Measurements from ENCODE around the gene UBE2L6. TPM values are rescaled to one million over a fixed set of nuclear protein-coding genes. Genes with fewer than 3 reads are reported as not detected.
A peak's percentile ranks its signal among the peaks of the same experiment; 100 is the strongest.

UBE2L6 gene
- total RNA-seq, 4 donors from 2014 or later, result 11.0 to 46.4 (median 22.0) TPM

- no peak for DNase-seq
- intact Hi-C loops (cut with DNase I), result no loop called here
- WGBS, 2 donors, result 96 to 100% methylated on average over 5 of the region's 5 CpGs
- Histone ChIP-seq H3K36me3 (peaks cover 0 to 46% (median 4%) of the 10 kb centered on the region in 3 donors), H3K27ac (no peak overlapping the region), H3K4me1 (no peaks in the 10 kb centered on the region), H3K9me3 (no peaks in the 10 kb centered on the region), H3K4me3 (no peak overlapping the region), H3K27me3 (no peaks in the 10 kb centered on the region)
- TF ChIP-seq POLR2A (IDR thresholded peaks at IDR 0.05) (no peak), CTCF (IDR thresholded peaks at IDR 0.05) (no peak)
Measured at GRCh38 chr11:57605028-57605420, 37.6 kb upstream of the UBE2L6 start.

GRCh38 chr11:57604296-57605027 is 37.0 kb upstream of the UBE2L6 start:
- no peaks in the 10 kb centered on the region for H3K27me3 ChIP-seq
- intact Hi-C loops (cut with DNase I), result no loop called here
- 55 to 62% methylated on average over 8 of the region's 8 CpGs for WGBS, 2 donors
- no peaks in the 10 kb centered on the region for H3K9me3 ChIP-seq
- H3K4me1 ChIP-seq, result peaks cover 0 to 3% (median under 1%) of the 10 kb centered on the region in 3 donors
- no peak for DNase-seq
- TF ChIP-seq POLR2A (IDR thresholded peaks at IDR 0.05), result no peak
- no peak for TF ChIP-seq CTCF (IDR thresholded peaks at IDR 0.05)
- peaks cover 0 to 42% (median 4%) of the 10 kb centered on the region in 3 donors for H3K36me3 ChIP-seq
- no peak overlapping the region for H3K27ac ChIP-seq
- no peak overlapping the region for H3K4me3 ChIP-seq

- H3K27me3 ChIP-seq, result no peaks in the 10 kb centered on the region
- TF ChIP-seq POLR2A (IDR thresholded peaks at IDR 0.05) (no peak), CTCF (IDR thresholded peaks at IDR 0.05) (no peak)
- peaks cover 6 to 35% (median 11%) of the 10 kb centered on the region in 3 donors for H3K4me1 ChIP-seq
- WGBS, 2 donors, result 80 to 87% methylated on average over 3 of the region's 3 CpGs
- intact Hi-C loops (cut with DNase I), result no loop called here
- H3K27ac ChIP-seq, result no peak overlapping the region
- no peak for DNase-seq
- H3K9me3 ChIP-seq, result no peaks in the 10 kb centered on the region
- H3K4me3 ChIP-seq, result no peak overlapping the region
- peaks cover 0 to 14% (median 4%) of the 10 kb centered on the region in 3 donors for H3K36me3 ChIP-seq
Measured at GRCh38 chr11:57601297-57601696, 33.8 kb upstream of the UBE2L6 start.

GRCh38 chr11:57599381-57599780 is 31.9 kb upstream of the UBE2L6 start:
- peak overlapping the region in 3 of 4 donors; percentile 90 to 97 (median 93) for H3K27ac ChIP-seq
- H3K36me3 ChIP-seq, result no peaks in the 10 kb centered on the region
- intact Hi-C loops (cut with DNase I), result no loop called here
- no peaks in the 10 kb centered on the region for H3K27me3 ChIP-seq
- TF ChIP-seq POLR2A (IDR thresholded peaks at IDR 0.05) (no peak), CTCF (IDR thresholded peaks at IDR 0.05) (no peak)
- no peaks in the 10 kb centered on the region for H3K9me3 ChIP-seq
- peak overlapping the region in 2 of 4 donors; percentile 56 to 70 for H3K4me3 ChIP-seq
- WGBS, 2 donors, result 15 to 65% methylated on average over 2 of the region's 2 CpGs
- H3K4me1 ChIP-seq, result peaks cover 6 to 35% (median 11%) of the 10 kb centered on the region in 3 donors
- DNase-seq, result no peak

- Histone ChIP-seq H3K4me3 (peak overlapping the region; percentile 37 to 70 (median 62)), H3K27me3 (no peaks in the 10 kb centered on the region), H3K9me3 (no peaks in the 10 kb centered on the region), H3K4me1 (peaks cover 6 to 35% (median 11%) of the 10 kb centered on the region in 3 donors), H3K27ac (peak overlapping the region; percentile 80 to 97 (median 92)), H3K36me3 (no peaks in the 10 kb centered on the region)
- intact Hi-C loops (cut with DNase I), result no loop called here
- no peak for DNase-seq
- TF ChIP-seq CTCF (IDR thresholded peaks at IDR 0.05) (no peak), POLR2A (IDR thresholded peaks at IDR 0.05) (no peak)
- 56 to 82% methylated on average over 5 of the region's 5 CpGs for WGBS, 2 donors
Measured at GRCh38 chr11:57598831-57599155, 31.3 kb upstream of the UBE2L6 start.

All from esophagus squamous epithelium (tissue), 5 donors.